ENCODE data around the gene UBE3D.

- TF ChIP-seq CTCF (IDR thresholded peaks at IDR 0.05) (no peak), POLR2A (IDR thresholded peaks at IDR 0.05) (no peak)
Observed at GRCh38 chr6:82869493-82869892, 196.1 kb downstream of the UBE3D start.

All from testis (tissue), 2 donors.